ENCODE data around the gene EFCAB8.

Gene EFCAB8

DNA sequence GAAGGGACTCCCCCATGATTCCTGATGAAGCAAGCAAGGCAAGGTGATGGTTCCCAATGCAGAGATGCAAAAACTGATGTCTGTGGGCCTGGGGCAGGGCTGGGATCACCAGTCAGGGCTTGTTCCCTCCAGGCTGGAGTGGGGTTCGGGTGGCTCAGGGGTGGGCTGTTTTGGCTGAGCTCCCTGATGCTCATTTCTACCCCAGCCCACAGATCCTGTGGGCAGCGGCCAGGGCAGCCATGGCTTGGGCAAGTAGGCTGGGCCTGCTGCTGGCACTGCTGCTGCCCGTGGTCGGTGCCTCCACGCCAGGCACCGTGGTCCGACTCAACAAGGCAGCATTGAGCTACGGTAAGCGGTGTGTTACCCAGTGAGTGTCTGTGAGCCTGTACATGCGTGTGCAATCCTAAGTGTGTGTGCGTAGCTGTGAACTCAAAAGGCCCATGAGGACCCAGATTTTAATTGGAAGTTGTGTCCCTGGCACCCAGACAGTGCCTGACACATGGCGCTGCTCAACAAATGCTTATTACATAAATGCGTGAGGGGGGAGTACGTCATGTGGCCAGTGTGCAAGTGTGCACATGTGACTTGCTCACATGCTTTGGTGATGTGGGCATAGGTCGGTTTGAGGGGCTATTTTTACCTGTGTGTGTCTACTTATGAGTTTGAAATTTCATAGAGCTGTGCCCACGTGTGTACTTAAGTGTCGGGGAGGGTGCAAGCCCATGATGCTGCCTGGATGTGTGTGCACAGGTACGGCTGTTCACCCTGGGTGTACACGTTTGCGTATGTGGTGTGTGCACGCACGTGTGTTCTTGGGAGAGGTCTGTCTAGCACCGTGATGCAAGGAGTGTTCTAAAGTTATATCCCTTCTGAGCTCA is 149.9 kb downstream of the EFCAB8 start:
- DNase-seq (ENCODE audit: low read depth in 2 of 2), result no peak

DNA sequence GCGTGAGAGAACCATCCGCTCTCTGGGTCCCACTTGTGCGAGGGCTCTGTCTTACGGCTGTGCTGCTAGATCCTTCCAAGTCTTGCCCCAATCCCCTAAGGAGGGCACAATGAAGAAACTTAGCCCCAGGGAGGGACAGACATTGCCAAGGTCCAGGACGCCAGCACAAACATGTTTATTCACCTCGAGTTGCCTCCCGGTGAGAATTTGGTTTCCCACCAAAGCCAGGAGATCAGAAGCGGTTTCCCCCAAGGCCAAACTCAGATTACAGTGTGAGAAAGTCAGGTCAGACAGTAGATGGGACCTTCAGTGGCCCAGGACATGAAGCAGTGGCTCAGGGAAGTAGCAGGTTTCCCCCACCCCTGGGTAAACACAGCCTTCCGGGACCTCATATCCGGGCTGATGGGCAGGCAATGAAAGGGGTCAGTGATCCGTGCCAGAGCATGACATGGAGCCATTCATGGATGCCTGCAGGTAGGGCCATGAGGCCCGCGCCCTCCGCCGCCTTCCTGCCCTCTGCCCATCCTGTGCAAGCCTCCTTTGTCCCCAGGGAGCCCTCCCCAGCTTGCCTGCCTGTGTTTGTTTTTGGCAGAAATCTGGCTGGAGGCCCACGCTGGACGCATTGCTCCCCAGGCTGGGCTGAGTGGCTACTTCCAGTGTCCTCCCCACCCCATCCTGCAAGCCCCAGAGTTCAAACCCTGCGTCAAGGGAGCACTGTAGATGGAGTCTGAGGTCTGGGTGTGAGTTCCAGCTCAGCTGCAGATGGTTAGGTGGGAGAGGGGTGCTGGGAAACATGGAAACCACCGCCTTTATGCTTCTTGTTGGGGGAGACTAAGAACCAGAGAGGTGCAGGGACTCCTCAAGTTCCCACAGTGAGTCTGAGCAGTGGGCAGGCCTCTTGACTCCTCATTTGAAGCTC is 150.8 kb downstream of the EFCAB8 start:
- no peak for DNase-seq (ENCODE audit: low read depth in 2 of 2)

DNA sequence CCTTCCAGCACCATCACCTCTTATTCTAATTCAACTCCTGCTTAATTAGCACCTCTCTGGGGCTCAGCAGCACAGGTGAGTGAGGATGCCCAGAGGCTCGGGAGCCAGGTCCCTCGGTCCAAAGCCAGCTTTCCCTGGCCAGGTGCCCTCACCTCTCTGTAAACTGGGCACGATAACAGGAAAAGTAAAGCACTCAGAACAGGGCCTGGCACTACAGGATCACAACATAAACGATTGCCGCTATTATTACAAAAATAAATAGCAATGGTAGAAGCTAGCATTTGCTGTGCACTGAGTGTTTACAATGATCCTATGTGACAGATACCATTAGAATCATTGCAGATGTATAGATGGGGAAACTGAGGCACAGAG is 151.4 kb downstream of the EFCAB8 start:
- no peak for DNase-seq (ENCODE audit: low read depth in 2 of 2)

DNA sequence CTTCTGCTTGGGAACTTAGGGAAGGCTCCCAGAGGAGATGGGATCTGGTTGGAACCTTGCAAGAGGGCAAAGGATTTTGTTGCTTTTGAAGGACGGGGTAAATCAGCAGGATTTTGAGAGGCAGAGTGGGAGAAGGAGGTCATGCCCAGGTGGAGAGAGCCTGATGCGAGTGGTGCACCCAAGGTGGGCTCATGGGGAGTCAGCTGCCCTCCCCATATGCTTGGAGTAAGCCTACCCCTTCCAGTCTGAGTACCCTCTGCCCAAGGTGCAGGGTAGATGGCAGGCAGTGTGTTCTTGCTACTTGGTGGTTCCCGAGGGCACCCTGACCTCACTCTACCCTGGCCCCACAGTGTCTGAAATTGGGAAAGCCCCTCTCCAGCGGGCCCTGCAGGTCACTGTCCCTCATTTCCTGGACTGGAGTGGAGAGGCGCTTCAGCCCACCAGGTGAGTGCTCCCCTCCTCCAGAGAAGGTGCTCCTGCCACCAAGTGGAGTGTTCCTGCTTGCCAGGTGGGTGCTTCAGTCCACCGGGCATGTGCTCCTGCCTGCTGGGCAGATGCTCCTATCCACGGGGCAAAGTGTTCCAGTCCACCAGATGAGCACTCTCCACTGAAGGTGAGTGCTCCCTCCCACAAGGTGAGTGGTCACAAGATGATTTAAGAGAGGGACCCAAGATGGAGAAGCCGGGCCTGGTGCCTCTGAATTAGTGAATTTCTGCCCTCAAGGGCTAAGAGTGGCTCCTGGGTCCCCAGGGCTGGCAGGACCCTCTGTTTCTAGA is 152.1 kb downstream of the EFCAB8 start:
- DNase-seq (ENCODE audit: low read depth in 2 of 2), result no peak
